HFF-Myc (cell line): ENCODE results near the gene MAPK14.

ENCODE experiments used
- DNase-seq: peaks from one replicate; pipeline ENCODE4 v3.0.0-alpha.2; 2011; ENCODE audit warnings: low read depth; ENCODE audit errors: extremely low read depth
- H3K4me3 ChIP-seq: replicated peaks from 2 replicates; pipeline ENCODE4 v1.5.1; 2011; ENCODE audit warnings: low read depth, mild to moderate bottlenecking, control low read depth, low read length
- CTCF ChIP-seq: IDR thresholded peaks from 2 replicates; pipeline ENCODE4 v1.5.1; 2012; ENCODE audit warnings: mild to moderate bottlenecking, low read depth, low read length, control low read depth; ENCODE audit errors: missing control alignments

The MAPK14 gene

DNA sequence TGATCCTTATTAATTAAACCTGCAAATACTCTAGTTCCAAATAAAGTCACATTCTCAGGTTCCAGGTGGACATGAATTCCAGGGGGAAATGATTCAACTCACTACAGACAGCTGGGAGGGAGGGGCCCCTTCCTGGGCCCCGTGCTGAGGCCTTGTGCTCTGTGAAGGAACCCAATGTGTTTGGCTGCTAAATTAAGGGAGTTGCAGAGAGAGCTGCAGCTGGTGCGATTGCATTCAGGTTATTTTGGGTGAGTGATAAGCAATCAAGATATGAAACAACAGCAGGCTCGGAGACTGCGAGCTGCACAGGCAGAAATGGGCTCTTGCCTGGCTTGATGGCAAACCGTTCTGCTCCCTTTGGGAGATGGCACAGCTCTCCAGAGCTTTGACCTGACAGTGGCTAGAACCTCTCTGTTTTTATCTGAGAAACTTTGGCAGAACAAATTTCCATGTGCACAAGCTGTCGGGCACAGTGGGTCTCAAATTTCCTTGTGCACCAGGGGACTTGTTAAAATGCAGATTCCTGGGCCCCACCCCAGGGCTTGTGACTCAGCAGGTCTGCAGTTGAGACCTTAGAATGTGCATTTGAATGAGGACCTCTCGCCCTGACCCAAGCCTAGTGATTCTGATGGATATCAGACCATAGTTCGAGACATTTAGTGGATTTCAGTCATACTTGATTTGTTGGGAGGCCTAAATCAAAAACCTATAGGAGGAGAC is 112.5 kb downstream of the MAPK14 start:
- H3K4me3 ChIP-seq = no peak overlapping the region
- DNase-seq = no peak
- TF ChIP-seq CTCF = no peak

GRCh38 chr6:36141091-36141490 is 113.5 kb downstream of the MAPK14 start:
- DNase-seq = no peak
- no peak for TF ChIP-seq CTCF
- no peak overlapping the region for H3K4me3 ChIP-seq

GRCh38 chr6:36141961-36142360 is 114.4 kb downstream of the MAPK14 start:
- no peak overlapping the region for H3K4me3 ChIP-seq
- no peak for TF ChIP-seq CTCF
- DNase-seq = no peak

GRCh38 chr6:36142971-36143838 is 115.6 kb downstream of the MAPK14 start:
- H3K4me3 ChIP-seq = no peak overlapping the region
- TF ChIP-seq CTCF = no peak
- DNase-seq = no peak

GRCh38 chr6:36145495-36145894 is 117.9 kb downstream of the MAPK14 start:
- no peak overlapping the region for H3K4me3 ChIP-seq
- no peak for DNase-seq
- TF ChIP-seq CTCF = no peak

- no peak overlapping the region for H3K4me3 ChIP-seq
- no peak for TF ChIP-seq CTCF
- DNase-seq = no peak
Observed at GRCh38 chr6:36147294-36147693, 119.7 kb downstream of the MAPK14 start.
